Iris pigment epithelial cell (primary cell): Measurements from ENCODE around the gene PRPF40B.
A peak's percentile ranks its signal among the peaks of the same experiment; 100 is the strongest.

Experiments
- DNase-seq: peaks from one replicate; pipeline ENCODE4 v3.0.0-alpha.2; 2011; ENCODE audit warnings: low read depth

PRPF40B gene

DNA sequence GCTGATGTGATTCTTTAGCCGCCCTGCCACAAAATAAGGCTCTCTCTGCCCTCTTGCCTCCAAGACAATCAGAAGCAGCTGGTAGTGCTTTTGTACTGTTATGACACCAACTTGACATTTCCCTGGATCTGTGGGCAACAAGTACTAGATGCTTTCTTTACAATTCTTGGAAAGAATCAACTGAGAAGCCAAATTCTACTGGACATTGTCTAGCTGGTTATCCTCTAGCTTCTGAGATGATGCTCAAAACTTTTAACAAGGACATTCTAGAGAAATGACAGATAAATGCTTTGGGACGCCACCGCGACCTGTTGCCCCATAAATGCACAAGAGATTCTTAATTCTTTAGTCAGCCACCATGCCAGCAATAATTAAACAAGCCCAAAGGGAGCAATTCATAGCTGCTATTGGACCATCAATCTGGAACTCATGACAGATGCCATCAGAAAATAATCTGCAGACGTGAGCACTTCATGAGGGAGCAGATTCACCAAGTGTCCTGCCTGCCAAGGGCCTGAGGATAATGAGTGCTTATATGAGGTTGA is 61.0 kb downstream of the PRPF40B start:
- DNase-seq: no peak

DNA sequence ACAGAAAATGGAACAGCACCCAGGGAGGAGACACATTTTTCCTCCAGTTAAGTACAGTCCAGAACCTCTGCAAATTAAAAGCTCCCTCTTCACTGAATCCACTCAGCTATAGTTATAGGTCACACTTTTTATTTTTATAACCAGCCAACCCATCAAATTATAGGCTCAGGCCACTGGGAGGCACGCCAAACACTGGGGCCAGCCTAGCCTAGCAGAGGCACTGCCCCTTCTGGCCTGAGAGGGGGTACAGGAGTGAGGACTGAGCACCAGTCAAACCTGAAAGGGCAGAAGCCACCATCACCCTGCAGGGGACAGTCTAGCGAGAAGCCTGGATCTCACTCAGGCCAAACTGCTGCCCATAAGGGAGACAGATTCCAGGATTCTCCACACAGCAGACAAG is 64.6 kb downstream of the PRPF40B start:
- no peak for DNase-seq

DNA sequence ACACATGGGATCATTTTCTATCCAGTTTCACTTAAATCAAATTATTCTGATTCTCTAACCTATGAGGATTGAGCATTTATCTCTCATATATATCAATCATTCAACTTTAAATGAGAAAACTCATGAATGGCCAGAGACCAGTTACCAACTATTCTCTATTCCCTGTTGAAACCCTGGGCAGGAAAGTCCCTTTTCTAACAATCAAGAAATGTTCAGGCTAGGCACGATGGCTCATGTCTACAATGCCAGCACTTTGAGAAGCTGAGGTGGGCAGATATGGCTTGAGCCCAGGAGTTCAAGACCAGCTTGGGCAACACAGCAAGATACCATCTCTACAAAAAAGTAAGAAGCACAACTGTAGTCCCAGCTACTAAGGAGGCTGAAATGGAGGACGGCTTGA is 65.9 kb downstream of the PRPF40B start:
- no peak for DNase-seq

DNA sequence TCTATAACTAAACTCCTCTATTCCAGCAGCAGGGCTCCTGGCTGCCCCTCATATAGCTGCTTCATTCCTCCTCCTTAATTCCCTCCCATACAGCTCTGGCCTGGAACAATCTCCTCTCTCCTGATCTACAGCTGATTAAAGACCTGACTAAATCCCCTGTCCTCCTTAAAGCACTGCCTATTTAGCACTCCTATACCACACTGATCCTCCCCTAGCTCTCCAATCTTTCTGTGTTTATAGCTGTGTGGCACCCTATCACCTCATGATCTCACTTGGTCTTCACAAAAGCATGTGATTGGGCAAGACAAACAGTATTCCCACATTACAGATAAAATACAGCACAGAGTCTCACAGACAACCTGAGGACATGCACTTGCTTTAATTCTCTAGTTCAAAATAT is 66.4 kb downstream of the PRPF40B start:
- peak; percentile 34 for DNase-seq

DNA sequence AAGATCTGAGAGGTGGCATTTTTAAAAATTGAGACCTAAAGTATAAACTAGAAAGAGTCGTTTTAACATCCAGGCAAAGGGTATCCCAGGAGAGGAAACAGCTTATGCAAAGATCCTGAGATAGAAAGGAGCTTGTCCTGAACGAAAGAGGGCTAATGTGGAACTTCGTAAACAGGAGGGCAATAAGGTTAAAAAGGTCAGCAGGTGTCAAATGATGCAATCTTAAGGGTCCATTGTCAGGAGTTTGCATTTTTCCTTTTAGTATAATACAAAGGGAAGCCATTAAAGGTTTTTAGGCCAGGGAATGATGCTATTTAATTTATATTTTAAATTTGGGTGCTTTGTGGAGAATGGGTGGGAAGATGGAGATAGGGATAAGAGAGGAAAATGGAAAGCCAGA is 69.5 kb downstream of the PRPF40B start:
- DNase-seq: no peak

DNA sequence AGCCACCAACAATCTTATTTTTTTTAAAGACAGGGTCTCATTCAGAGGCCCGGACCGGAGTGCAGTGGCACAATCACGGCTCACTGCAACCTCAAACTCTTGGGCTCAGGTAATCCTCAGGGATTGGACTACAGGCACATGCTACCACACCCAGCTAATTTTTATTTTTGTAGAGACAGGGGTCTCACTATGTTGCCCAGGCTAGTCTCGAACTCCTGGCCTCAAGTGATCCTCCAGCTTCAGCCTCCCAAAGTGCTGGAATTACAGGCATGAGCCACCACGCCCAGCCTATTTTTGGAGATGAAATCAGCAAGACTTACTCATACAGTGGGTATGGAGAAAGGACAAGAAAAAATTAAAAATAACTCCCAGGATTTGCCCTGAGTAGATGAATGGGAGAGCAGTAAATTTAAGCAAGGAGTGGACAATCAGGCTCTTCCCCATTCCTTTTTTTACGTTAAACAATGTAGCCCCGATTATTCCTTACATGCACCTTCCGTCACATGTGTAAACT is 70.6 kb downstream of the PRPF40B start:
- DNase-seq: no peak
